Activated CD4-positive, alpha-beta T cell treated with anti-CD3 and anti-CD28 coated beads, Interleukin-2, amount 50 U/mL, for 4 hours (primary cell): ENCODE measurements around the gene DNAH5.
"Not testable (repeated sequence)": the region's sequence is repeated elsewhere in the genome, so short reads cannot be mapped to it uniquely, and the experiment has no call there.

ENCODE experiments used
- DNase-seq, 2 experiments: peaks; one replicate each; pipeline ENCODE4 v3.0.0-alpha.2; 2020

The DNAH5 gene

DNA sequence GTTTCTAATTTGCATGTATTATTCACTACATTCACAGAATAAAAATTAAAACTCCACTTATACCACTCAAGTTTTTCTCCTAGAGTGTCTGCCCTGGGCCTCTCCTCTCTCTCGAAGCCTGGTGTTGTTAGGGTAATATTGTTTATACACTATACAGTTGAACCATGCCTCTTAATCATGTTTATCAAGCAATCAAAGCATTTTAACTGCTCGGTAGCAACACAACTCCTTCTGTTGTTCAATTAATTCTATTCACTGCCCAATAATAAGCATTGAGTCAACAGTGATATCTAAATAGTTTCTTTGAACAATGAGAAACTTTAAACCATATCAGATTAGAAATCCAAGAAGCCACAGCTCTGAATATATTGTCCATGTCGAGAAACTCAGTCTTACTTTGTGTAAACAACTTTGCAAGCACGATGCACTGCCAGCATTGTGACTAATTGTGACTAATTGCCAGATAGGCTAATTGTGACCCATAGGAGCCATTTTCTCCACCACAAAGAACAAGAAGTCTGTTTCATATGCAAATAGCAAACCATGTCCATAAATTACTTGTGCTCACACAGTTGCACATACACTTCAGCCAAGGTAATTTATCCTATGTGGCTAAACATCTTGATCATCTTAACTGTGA lies at the start of gene DNAH5:
Gene DNAH5, minus strand, starts transcription at position 129 of the 640 bp plus-strand sequence. CDS start 250 bp downstream, outside the sequence.
- no peak for DNase-seq

DNA sequence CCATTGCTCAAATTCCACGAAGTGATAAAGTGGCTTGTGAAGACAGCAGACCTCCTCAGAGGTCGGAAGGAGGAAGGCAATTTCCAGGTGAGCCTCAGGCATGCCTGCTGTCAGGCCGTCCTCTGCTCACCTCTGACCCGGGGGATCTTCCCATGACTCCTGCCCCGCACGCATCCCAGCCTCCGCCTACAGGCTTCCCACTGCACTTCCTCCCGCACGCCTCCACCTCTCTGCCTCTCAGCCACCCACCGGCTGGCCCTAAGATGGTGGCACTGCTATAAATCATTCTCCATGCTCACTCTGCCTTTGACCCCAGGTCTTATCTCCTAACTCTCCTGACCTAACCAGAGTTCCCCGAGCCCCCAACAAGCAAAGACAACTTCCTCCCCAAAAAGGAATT lies 49.4 kb upstream of the DNAH5 start:
- no peak for DNase-seq

GRCh38 chr5:13992795-13993194 lies 48.3 kb upstream of the DNAH5 start:
- no peak for DNase-seq

DNA sequence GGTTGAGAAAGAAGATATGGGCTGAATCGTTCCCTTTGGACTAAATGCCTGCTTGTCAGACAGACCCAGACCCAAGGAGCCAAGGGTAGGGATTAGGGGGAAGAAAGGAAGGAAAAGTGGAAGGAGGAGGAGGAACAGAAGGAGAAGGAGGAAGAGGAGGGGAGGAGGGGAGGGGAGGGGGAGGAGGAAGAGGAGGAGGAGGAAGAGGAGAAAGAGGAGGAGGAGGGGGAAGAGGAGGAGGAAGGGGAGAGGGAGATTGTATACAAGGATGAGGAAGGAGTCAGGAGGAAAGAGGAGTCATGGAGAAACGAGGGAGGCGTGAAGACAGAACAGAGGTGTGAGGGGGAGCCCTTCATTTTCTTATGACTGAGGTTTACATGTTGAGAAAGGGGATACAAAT lies 46.9 kb upstream of the DNAH5 start:
- no peak for DNase-seq

DNA sequence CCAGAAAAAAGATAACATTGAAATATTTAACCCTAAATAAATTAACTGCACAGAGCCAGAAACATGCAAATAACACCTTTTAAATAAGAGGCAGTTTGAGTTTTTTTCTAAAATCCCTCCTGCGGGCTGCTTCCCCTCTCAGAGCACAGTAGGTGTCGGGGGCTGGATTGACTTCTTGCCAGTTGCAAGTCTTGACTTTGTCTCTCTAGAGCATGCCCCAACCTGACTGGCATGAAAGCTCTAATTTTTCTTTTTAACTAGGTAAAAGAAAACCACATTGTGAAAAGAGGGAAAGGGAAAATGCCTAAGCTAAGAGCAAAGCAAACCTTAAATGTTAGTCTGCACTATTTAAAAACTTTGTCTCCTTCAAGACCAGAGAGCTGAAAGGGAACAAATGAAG lies 46.4 kb upstream of the DNAH5 start:
- no peak for DNase-seq

- DNase-seq: no peak
These were observed 45.3 kb upstream of the DNAH5 start for GRCh38 chr5:13989832-13990231.

- no peak for DNase-seq
These were observed 43.5 kb upstream of the DNAH5 start for GRCh38 chr5:13987843-13988464.

GRCh38 chr5:13985731-13986418 lies 41.4 kb upstream of the DNAH5 start:
- no peak for DNase-seq

GRCh38 chr5:13984888-13985287 lies 40.4 kb upstream of the DNAH5 start:
- not testable (repeated sequence) for DNase-seq

GRCh38 chr5:13976867-13977830 lies 32.7 kb upstream of the DNAH5 start:
- DNase-seq: no peak

GRCh38 chr5:13976223-13976622 lies 31.7 kb upstream of the DNAH5 start:
- no peak for DNase-seq

DNA sequence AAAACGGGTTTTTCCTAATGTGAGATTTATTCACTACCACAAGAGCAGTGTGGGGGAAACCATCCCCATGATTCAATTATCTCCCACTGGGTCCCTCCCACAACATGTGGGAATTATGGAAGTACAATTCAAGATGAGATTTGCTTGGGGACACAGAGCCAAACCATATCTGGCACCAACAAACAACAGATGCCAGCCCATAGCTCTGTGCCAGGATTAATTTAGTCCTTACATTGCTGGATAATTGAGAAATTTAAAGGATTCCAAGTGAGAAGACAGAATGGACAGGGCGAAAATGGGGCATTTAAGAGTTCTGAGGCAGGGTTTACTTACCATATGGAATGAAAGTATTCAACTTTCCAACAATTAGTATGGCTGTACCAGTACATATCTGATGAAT lies 30.8 kb upstream of the DNAH5 start:
- no peak for DNase-seq

DNA sequence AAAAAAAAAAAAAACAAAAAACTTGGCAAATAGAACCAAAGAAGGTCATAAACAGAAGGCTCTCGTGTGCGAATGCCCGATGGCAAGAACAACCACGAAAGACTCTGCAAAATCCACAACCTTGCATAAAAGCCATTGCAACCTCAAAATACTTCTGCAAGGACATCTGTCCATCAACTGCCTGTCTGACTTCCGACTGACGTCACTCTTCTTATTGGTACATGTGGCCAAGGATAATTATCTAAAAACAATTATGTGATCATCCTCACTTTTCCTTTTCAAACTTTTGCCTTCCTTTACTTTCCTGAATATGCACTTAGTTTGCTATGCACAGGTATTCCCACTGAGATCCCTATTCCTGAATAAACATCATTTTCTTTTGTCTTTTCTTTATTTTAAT lies 29.2 kb upstream of the DNAH5 start:
- DNase-seq: no peak

DNA sequence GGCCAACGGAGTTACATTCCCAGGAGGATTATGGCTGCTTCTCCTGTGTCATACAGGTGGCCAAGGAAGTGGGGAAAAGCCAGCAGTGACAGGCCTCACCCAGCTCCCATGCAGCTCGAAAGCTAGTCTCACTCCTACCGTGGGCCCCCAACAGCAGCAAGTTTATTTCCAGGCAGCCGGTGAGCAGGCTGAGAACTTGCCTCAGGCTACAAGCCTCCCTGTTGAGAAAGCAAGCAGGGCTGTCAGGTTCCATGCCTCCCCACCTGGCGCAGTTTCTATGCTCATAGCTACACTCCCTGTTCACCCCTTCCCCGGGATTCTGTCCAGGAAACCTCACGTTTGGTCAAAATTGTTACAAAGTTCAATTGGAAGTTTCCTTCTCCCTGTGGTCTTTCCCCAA lies 27.5 kb upstream of the DNAH5 start:
- DNase-seq: no peak

- DNase-seq: no peak
These were observed 12.7 kb upstream of the DNAH5 start for GRCh38 chr5:13957032-13957645.

GRCh38 chr5:13956471-13956870 lies 12.0 kb upstream of the DNAH5 start:
- DNase-seq: no peak

DNA sequence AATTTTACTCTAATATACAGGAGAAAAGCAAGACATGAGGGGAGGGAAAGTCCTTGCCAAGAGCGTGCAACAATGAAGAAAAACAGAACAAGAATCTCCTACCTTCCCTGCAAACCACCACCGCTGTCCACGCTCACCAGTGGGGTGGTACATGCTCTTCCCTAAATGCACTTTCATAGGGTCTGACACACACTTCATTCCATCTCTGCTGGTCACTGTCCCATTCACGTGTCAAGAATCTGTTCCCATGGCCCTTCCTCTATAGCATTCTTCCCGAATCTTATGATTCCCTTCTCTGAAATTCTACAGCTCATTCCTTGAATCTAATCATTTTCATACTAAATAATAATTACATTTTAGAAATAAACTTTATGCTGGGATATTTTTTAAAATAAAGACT lies 11.4 kb upstream of the DNAH5 start:
- DNase-seq: no peak

- no peak for DNase-seq
These were observed 1.6 kb upstream of the DNAH5 start for GRCh38 chr5:13946111-13946510.

GRCh38 chr5:13945271-13945670 lies 783 bp upstream of the DNAH5 start:
- no peak for DNase-seq

GRCh38 chr5:13943676-13944075 lies 812 bp downstream of the DNAH5 start:
- no peak for DNase-seq

DNA sequence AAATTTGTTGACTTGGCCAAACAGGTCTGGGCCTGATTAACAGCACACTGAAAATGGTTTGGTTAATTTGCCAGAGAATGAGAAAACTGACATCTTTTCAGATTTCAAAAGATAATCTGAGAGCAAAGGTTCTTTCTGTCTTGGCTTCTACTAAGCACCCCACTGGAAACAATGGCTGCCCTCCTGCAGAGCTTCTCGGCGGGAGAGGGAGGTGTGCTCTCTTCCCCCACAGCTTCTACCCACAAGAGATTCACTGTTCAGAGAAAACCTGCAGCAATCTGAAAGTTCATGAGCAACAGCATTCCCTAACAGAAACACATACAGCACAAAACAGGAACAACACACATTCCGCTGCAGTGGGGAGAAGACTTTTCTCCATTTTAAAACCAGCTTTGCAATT lies 3.0 kb downstream of the DNAH5 start:
- no peak for DNase-seq

- DNase-seq: no peak
These were observed 4.8 kb downstream of the DNAH5 start for GRCh38 chr5:13939638-13940037.

DNA sequence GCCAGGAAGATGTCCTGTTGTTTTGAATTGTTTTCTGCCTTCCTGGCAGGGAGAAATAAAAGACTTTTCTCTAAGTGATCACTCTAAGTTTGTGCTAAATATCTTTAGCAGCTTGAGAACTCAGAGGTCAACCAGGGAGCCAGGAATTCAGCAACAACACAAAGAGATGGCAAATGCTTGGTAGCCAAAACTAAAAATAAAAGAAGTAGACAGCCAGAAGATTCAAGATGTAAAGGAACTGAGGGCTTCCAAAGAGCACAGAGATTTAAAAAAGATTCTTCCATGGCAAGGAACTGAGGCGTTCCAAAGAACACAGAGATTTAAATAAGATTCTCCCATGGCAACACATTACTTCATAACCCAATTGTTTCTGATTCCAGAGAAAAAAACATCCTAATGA lies 9.6 kb downstream of the DNAH5 start:
- no peak for DNase-seq
